ENCODE data around the gene EPN2. TPM values are rescaled to one million over a fixed set of nuclear protein-coding genes. Genes with fewer than 3 reads are reported as not detected.

Gene EPN2
- total RNA-seq, 1 experiment from 2014 or later = 73.1 TPM

DNA sequence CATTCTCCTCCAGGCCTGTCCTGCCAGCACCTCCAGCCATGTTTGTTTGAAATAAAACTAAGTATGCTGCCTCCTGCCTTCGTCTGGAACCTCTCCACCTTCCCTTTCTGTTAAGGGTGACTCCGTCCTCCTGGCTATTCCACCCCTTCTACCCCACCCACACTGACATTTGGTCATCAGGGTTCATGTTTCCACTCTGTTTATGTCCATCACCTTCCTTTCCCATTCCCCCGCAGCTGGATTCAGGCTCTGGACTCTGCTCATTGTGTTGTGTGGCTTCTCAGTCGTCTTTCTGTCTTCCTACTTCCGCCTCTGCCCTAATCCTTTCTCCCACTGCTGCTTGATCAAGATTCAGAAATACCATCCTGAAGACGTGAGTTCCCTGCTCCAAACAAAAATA lies 28.6 kb downstream of the EPN2 start (continued):
- TF ChIP-seq, protein P1, sequence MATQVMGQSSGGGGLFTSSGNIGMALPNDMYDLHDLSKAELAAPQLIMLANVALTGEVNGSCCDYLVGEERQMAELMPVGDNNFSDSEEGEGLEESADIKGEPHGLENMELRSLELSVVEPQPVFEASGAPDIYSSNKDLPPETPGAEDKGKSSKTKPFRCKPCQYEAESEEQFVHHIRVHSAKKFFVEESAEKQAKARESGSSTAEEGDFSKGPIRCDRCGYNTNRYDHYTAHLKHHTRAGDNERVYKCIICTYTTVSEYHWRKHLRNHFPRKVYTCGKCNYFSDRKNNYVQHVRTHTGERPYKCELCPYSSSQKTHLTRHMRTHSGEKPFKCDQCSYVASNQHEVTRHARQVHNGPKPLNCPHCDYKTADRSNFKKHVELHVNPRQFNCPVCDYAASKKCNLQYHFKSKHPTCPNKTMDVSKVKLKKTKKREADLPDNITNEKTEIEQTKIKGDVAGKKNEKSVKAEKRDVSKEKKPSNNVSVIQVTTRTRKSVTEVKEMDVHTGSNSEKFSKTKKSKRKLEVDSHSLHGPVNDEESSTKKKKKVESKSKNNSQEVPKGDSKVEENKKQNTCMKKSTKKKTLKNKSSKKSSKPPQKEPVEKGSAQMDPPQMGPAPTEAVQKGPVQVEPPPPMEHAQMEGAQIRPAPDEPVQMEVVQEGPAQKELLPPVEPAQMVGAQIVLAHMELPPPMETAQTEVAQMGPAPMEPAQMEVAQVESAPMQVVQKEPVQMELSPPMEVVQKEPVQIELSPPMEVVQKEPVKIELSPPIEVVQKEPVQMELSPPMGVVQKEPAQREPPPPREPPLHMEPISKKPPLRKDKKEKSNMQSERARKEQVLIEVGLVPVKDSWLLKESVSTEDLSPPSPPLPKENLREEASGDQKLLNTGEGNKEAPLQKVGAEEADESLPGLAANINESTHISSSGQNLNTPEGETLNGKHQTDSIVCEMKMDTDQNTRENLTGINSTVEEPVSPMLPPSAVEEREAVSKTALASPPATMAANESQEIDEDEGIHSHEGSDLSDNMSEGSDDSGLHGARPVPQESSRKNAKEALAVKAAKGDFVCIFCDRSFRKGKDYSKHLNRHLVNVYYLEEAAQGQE (IDR thresholded peaks at IDR 0.05; ENCODE audit: low read depth) = no peak
- TF ChIP-seq, protein P2, sequence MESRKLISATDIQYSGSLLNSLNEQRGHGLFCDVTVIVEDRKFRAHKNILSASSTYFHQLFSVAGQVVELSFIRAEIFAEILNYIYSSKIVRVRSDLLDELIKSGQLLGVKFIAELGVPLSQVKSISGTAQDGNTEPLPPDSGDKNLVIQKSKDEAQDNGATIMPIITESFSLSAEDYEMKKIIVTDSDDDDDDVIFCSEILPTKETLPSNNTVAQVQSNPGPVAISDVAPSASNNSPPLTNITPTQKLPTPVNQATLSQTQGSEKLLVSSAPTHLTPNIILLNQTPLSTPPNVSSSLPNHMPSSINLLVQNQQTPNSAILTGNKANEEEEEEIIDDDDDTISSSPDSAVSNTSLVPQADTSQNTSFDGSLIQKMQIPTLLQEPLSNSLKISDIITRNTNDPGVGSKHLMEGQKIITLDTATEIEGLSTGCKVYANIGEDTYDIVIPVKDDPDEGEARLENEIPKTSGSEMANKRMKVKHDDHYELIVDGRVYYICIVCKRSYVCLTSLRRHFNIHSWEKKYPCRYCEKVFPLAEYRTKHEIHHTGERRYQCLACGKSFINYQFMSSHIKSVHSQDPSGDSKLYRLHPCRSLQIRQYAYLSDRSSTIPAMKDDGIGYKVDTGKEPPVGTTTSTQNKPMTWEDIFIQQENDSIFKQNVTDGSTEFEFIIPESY (IDR thresholded peaks at IDR 0.05; ENCODE audit: extremely low read depth, insufficient replicate concordance, low read length) = no peak
- TF ChIP-seq YY1 (IDR thresholded peaks at IDR 0.05; ENCODE audit: extremely low read depth, insufficient replicate concordance, low read depth, low read length) = no peak
- TF ChIP-seq, protein P3, sequence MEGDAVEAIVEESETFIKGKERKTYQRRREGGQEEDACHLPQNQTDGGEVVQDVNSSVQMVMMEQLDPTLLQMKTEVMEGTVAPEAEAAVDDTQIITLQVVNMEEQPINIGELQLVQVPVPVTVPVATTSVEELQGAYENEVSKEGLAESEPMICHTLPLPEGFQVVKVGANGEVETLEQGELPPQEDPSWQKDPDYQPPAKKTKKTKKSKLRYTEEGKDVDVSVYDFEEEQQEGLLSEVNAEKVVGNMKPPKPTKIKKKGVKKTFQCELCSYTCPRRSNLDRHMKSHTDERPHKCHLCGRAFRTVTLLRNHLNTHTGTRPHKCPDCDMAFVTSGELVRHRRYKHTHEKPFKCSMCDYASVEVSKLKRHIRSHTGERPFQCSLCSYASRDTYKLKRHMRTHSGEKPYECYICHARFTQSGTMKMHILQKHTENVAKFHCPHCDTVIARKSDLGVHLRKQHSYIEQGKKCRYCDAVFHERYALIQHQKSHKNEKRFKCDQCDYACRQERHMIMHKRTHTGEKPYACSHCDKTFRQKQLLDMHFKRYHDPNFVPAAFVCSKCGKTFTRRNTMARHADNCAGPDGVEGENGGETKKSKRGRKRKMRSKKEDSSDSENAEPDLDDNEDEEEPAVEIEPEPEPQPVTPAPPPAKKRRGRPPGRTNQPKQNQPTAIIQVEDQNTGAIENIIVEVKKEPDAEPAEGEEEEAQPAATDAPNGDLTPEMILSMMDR (IDR thresholded peaks at IDR 0.05 in 2 of 3, conservative IDR thresholded peaks at IDR 0.05 in 1 of 3; ENCODE audit: borderline replicate concordance in 1 of 3, insufficient read depth in 1 of 3, low read depth in 2 of 3, low read length in 2 of 3) = no peak

DNA sequence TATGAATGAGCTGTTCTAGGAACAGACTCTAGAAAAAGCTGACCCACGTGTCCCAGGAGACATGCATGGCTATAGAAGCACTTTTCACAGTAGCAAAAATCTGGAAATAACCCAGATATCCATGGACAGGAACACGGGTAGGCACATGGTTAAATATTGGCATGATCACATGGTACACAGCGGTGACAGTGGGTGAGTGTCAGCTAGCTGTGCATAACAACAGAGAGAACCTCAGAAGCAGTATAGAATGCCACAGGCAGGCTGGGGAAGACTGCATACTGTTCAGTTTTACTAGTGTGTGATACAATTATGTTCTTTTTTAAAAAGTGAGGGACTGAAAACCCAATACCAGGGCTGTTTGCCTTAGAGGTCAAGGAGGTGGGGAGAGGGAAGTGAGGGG lies 31.4 kb downstream of the EPN2 start:
- no TSS peak for BruUV-seq (replicated peaks)
- Histone ChIP-seq H4K20me1 (ENCODE audit: insufficient read depth) (no peaks in the 10 kb centered on the region), H3K4me3 (replicated peaks in 1 of 2; ENCODE audit: low read depth in 1 of 2, low read length in 2 of 2) (no peak overlapping the region), H3K4me2 (ENCODE audit: low read length) (no peak overlapping the region), H3K4me1 (ENCODE audit: control insufficient read depth in 1 of 2, insufficient read depth in 2 of 2, low read length in 2 of 2) (peaks cover under 1 to 3% of the 10 kb centered on the region in 2 experiments; a peak in 2 of 4 replicates), H3K79me2 (ENCODE audit: insufficient read depth, low read length) (peaks cover 80% of the 10 kb centered on the region), H3K27me3 (ENCODE audit: insufficient read depth, low read length) (no peaks in the 10 kb centered on the region), H3K27ac (ENCODE audit: low read depth, low read length) (no peak overlapping the region), H3K9ac (ENCODE audit: low read length) (no peak overlapping the region), H3K36me3 (ENCODE audit: control insufficient read depth in 1 of 2, insufficient read depth in 2 of 2, low read length in 2 of 2) (no peaks in the 10 kb centered on the region; a peak in 1 of 4 replicates), H3K9me2 (ENCODE audit: insufficient read depth) (no peaks in the 10 kb centered on the region), H2AFZ (ENCODE audit: low read depth, low read length, poor library complexity, severe bottlenecking) (no peak overlapping the region), H3K9me3 (ENCODE audit: control insufficient read depth in 1 of 2, insufficient read depth in 1 of 2, low read depth in 1 of 2, low read length in 2 of 2) (no peaks in the 10 kb centered on the region)
- RAD21 ChIA-PET (ENCODE audit: low non-redundant PET in 1 of 2, low total read pairs in 2 of 2, uncharacterized antibody in 2 of 2, unreplicated experiment in 2 of 2) = no interaction called here
- POLR2A ChIA-PET = no interaction called here
- no peak for ATAC-seq
- CTCF ChIA-PET = no interaction called here
- no peak for DNase-seq (ENCODE audit: low read depth, low spot score)
- TF ChIP-seq RAD21 (IDR thresholded peaks at IDR 0.05; ENCODE audit: low read depth) = no peak
- intact Hi-C loops (cut with micrococcal nuclease) = no loop called here
